ENCODE data around the gene ZNF724.
"Not testable (repeated sequence)": the region's sequence is repeated elsewhere in the genome, so short reads cannot be mapped to it uniquely, and the experiment has no call there.

ZNF724 gene

GRCh38 chr19:23249911-23250649 is at the start of gene ZNF724:
TSS of gene ZNF724 (minus strand) at chr19:23250394. CDS start at chr19:23250242, 152 bp downstream.
- DNase-seq (ENCODE audit: low read depth) = peak; percentile 72

GRCh38 chr19:23294141-23294540 is 43.9 kb upstream of the ZNF724 start:
- no peak for DNase-seq (ENCODE audit: low read depth)

- DNase-seq (ENCODE audit: low read depth) = not testable (repeated sequence)
Observed at GRCh38 chr19:23289966-23290365, 39.8 kb upstream of the ZNF724 start.

- DNase-seq (ENCODE audit: low read depth) = no peak
Observed at GRCh38 chr19:23287620-23288019, 37.4 kb upstream of the ZNF724 start.

GRCh38 chr19:23286477-23286876 is 36.3 kb upstream of the ZNF724 start:
- no peak for DNase-seq (ENCODE audit: low read depth)

GRCh38 chr19:23285948-23286347 is 35.8 kb upstream of the ZNF724 start:
- DNase-seq (ENCODE audit: low read depth) = no peak

- not testable (repeated sequence) for DNase-seq (ENCODE audit: low read depth)
Observed at GRCh38 chr19:23285326-23285725, 35.1 kb upstream of the ZNF724 start.

DNA sequence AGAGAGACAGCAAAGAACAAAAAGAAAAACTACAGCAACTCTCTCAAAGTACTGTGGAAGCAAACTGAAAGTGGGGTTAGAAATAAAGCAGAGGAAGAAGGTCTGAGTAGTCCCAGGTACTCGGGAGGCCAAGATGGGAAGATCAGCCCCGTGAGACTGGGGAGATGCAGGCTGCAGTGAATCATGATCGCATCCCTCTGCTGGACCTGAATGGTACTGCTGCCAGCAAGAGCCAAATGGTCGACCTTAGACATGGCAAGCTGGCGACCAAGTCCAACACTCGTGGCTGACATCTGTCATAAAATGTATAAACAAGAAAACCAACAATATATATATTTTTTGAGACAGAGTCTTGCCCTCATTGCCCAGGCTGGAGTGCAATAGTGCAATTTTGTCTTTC is 33.7 kb upstream of the ZNF724 start:
- peak; percentile 17 for DNase-seq (ENCODE audit: low read depth)

DNA sequence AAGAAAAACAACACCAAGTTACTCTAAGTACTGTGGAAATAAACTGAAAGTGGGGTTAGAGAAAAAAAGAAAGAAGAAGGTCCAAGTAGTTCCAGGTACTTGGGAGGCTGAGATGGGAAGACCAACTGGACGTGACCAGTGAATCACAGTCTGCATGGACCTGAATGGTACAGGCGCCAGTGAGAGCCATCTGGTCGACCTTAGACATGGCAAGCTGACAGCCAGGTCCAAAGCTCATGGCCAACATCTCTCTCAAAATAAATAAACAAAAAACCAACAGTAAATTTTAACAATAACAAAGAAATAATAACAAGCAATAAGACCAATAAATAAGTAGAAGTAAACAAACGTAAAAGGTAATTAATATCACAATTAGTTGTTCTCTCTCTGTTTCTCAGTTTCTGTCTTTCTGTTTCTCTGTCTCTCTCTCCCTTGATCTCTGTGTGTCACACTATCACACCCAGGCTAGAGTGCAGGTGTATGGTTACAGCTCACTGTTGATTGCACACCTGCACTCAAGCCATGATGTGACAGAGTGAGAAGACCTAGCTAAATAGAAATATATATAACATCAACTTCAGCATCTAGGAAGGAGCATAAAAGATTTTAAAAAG is 31.6 kb upstream of the ZNF724 start:
- no peak for DNase-seq (ENCODE audit: low read depth)

DNA sequence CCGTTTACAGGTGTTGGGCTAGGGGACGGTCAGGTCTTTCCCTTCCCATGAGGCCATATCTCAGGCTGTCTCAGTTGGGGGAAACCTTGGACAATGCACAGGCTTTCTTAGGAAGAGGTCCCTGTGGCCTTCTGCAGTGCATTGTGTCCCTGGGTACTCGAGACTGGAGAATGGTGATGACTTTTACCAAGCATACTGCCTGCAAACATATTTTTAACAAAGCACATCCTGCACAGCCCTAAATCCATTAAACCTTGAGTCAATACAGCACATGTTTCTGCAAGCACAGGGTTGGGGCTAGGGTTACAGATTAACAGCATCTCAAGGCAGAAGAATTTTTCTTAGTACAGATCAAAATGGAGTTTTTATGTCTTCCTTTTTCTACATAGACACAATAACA is 27.9 kb upstream of the ZNF724 start:
- not testable (repeated sequence) for DNase-seq (ENCODE audit: low read depth)

- DNase-seq (ENCODE audit: low read depth) = peak; percentile 78
Observed at GRCh38 chr19:23273590-23274412, 23.6 kb upstream of the ZNF724 start.

DNA sequence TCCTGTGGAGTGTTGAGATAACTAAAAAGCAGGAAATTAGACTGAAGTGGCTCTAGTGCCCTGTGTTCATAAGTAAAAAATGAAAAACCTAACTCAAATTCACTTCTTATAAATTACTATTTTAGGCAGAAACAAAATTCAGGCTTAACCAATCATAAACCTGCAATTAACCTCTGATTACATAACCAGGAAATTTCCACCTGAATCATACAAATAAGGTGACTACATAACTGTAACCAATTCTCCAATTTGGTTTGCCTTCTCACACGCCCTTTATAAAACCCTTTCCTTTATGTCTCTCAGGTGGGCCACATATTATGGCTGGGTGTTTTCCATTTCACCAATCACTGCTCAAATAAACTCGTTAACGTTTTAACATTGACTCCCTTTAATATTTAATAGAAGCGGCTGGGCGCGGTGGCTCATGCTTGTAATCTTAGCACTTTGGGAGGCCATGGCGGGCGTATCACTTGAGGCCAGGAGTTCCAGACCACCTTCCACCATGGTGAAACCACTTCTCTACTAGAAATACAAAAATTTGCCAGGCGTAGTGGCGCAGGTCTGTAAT is 22.9 kb upstream of the ZNF724 start:
- DNase-seq (ENCODE audit: low read depth) = no peak

DNA sequence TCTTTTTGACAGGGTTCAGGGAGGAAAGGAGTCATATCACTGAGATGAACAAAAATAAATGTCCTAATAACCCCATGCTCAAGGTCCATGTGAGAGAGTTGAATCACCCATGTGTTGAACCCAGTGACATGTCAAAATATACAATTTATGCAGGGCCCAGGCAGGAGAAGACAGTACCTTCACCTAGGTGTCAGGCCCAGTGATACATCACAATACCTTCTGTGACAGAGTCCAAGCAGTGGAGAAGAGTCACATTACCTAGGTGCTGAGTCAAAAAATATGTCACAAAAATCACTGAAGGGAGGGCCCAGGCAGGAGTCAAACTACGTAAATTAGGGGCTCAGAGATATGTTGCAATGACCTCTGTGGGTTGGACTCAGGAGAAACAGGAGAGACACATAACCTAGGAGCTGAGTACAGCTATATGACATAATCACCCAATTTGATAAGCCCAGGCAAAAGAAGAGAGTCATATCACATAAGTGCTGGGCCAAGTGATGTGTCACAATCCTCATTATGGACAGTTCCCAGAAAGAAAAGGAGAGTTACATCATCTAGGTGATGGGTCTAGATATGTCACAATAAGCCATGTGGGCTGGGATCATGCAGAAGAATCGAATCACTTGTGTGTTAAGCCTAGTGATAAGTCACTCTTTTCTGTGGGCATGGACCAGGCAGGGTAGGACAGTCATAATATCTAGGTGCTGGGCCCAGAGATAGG is 13.8 kb upstream of the ZNF724 start:
- DNase-seq (ENCODE audit: low read depth) = no peak

- DNase-seq (ENCODE audit: low read depth) = no peak
Observed at GRCh38 chr19:23263396-23263795, 13.2 kb upstream of the ZNF724 start.

DNA sequence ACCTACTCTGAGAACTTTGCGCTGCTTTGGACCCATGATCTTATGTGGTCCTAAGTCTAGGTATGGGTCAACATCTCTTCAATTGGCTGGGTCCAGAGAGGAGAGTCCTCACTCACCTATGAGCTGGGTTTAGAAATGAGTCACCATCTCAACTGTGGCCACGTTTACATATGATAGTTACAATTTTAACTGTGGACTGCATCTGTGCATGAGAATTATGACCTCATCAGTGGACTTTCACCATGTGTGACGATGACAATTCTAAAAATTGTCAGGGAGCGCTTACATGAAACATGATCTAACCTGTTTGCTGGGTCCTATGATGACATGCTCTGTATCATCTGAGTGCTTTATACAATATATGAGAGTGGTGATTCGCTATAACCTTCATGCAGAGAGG is 12.7 kb upstream of the ZNF724 start:
- no peak for DNase-seq (ENCODE audit: low read depth)

DNA sequence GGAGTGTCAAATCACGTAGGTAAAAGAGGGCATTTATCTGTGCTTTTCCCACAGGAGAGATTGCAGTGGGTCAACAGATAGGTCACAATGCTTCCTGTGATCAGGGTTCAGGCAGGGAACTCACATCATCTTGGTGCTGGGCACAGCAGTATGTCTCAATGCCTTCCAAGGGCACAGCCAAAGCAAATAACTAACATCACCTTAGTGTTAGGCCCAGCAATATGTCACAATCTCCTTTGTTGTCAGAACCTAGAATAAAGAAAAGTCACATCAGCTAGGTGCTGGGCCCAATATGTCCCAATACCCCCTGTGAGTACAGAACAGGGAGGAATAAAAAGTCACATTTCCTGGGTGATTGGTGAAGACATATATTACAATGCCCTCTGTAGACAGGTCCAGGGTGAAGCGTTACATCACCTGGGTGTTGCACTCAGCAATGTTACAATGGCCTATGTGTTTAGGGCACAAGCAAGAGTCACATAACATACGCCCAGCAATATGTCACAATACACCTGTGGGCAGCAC is 11.4 kb upstream of the ZNF724 start:
- DNase-seq (ENCODE audit: low read depth) = no peak

DNA sequence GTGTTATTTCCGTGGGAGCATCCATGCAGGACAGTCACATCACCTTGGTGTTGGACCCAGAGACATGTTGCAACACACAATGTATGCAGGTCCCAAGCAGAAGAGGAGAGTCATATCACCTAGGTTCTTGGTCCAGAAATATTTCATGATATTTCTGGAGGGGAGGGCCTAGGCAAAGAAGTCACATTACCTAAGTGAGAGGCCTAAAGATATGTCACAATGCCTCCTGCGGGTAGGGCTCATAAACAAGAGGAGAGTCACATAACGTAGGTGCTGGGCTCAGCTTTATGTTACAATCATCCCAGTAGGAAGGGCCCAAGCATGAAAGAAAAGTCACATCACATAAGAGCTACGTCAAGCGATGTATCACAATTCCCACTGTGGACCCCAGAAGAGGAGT is 10.8 kb upstream of the ZNF724 start:
- no peak for DNase-seq (ENCODE audit: low read depth)

DNA sequence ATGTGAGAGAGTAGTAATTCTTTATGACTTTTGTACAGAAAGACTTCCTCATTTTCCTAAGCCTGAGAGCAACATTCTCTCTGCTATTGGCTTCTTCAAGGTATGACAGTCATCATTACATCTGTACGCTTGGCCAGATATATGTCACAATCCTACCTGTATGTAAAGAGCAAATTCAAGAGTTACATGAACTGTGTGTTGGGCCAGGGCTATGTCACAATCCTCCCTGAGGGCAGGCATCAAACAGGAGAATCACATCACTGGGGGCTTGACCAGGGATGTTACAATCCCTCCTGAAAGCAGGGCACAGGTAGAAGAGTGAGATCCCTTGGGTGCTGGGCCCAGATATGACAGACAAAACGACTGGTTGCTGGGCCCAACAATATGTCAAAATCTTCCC is 9.8 kb upstream of the ZNF724 start:
- no peak for DNase-seq (ENCODE audit: low read depth)

- no peak for DNase-seq (ENCODE audit: low read depth)
Observed at GRCh38 chr19:23255700-23256099, 5.5 kb upstream of the ZNF724 start.

- DNase-seq (ENCODE audit: low read depth) = no peak
Observed at GRCh38 chr19:23254141-23254910, 4.1 kb upstream of the ZNF724 start.

DNA sequence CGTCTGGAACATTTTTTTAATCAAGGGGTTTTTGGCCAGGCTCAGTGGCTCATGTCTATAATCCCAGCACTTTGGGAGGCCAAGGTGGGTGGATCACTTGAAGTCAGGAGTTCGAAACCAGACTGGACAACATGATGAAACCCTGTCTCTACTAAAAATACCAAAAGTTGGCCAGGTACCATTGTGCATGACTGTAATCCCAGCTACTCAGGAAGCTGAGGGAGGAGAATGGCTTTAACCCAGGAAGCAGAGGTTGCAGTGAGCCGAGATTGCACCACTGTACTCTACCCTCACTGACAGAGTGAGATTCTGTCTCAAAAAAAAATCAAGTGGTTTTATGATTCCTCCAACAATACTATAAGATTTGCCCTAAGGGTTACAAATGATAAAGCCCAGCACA is 3.1 kb upstream of the ZNF724 start:
- not testable (repeated sequence) for DNase-seq (ENCODE audit: low read depth)

All from stimulated activated CD8-positive, alpha-beta memory T cell treated with anti-CD3 and anti-CD28 coated beads, Interleukin-12 subunit alpha, Interleukin-12 subunit beta, amount 100 ng/mL, for 4 hours (primary cell).